K562 (cell line): Measurements from ENCODE around the gene KRT72. TPM values are rescaled to one million over a fixed set of nuclear protein-coding genes. Genes with fewer than 3 reads are reported as not detected.

ENCODE experiments used
- ATAC-seq: fragments of 200-7000 bp; cut with Tn5 transposase; 3 replicates; pipeline ENCODE4 v1.9.1; 2020; ENCODE audit warnings: moderate library complexity
- BruUV-seq: library from RNA; stranded (reverse); fragments of 400-500 nt; replicated peaks from 2 replicates; lab custom pipeline; 2021; lab: Mats Ljungman, UMichigan
- CTCF ChIA-PET: fragments of 300-600 bp; formaldehyde crosslinking; extraction: SDS; loops from one replicate; lab custom pipeline; 2021; ENCODE audit warnings: low intra/inter-chr PET ratio; lab: Yijun Ruan, JAX
- POLR2A ChIA-PET: fragments of 300-600, 350-650 bp; sonication (Branson Sonifier 250); formaldehyde crosslinking; extraction: SDS; loops from one replicate; lab custom pipeline; 2021; ENCODE audit warnings: antibody characterized with exemption, inconsistent platforms; lab: Yijun Ruan, JAX
- DNase-seq, 4 experiments: peaks; one replicate each; pipeline versions ENCODE4 v3.0.0 to v3.0.0-alpha.2; 2011 to 2018; ENCODE audit warnings: low spot score in 3 of 4, mixed read lengths in 3 of 4; ENCODE audit errors: extremely low read depth in 1 of 4
- FAIRE-seq: peaks from 2 replicates; lab custom pipeline; 2011; peaks lifted over from hg19 to GRCh38; lab: Jason Lieb, UNC
- H2AFZ ChIP-seq: 2 replicates; pipeline ENCODE4 v1.6.0; 2011; ENCODE audit warnings: low read depth, low read length, control low read depth, inconsistent platforms
- H3K27ac ChIP-seq: fragments of 200-600 bp; 3 replicates; pipeline ENCODE4 v1.8.0; 2011; ENCODE audit warnings: low read depth, mild to moderate bottlenecking, control low read depth, inconsistent platforms, low read length, moderate library complexity, mixed read lengths; ENCODE audit errors: extremely low read depth
- H3K27me3 ChIP-seq, 2 experiments: fragments of 300-600 bp in 1 of 2; 2 replicates in 1 of 2; 3 replicates in 1 of 2; pipeline versions ENCODE4 v1.6.0 to v1.8.0; 2011; ENCODE audit warnings: inconsistent platforms in 2 of 2, low read length in 2 of 2, mild to moderate bottlenecking in 1 of 2, mixed read lengths in 1 of 2, moderate library complexity in 1 of 2; ENCODE audit not compliant: control insufficient read depth in 2 of 2, insufficient read depth in 2 of 2
- H3K36me3 ChIP-seq: fragments of 300-600 bp; 3 replicates; pipeline ENCODE4 v1.8.0; 2011; ENCODE audit warnings: mild to moderate bottlenecking, low read length, inconsistent platforms; ENCODE audit not compliant: control insufficient read depth, insufficient read depth
- H3K4me1 ChIP-seq, 2 experiments: fragments of 200-600 bp in 1 of 2; replicated peaks in 1 of 2; 2 replicates in 1 of 2; 3 replicates in 1 of 2; pipeline versions ENCODE4 v1.5.1 to v1.8.0; 2011; ENCODE audit warnings: inconsistent platforms in 2 of 2, low read length in 2 of 2, mild to moderate bottlenecking in 1 of 2, mixed read lengths in 1 of 2, moderate library complexity in 1 of 2; ENCODE audit not compliant: control insufficient read depth in 2 of 2, insufficient read depth in 2 of 2
- H3K4me2 ChIP-seq: 2 replicates; pipeline ENCODE4 v1.6.1; 2011; ENCODE audit warnings: low read length, control low read depth, inconsistent platforms, mixed read lengths; ENCODE audit not compliant: insufficient read depth
- H3K4me3 ChIP-seq: fragments of 200-600 bp; sonication (generic), shearing (Covaris generic); 2 replicates; pipeline ENCODE4 v1.5.1; 2016; ENCODE audit warnings: control low read depth, inconsistent platforms
- H3K79me2 ChIP-seq: fragments of 200-600 bp; 3 replicates; pipeline ENCODE4 v1.8.0; 2011; ENCODE audit warnings: low read length, inconsistent platforms; ENCODE audit not compliant: control insufficient read depth, insufficient read depth
- H3K9ac ChIP-seq, 2 experiments: 2 replicates each; pipeline versions ENCODE4 v1.6.0 to v1.6.1; 2011; ENCODE audit warnings: low read depth in 2 of 2, low read length in 2 of 2, control low read depth in 1 of 2, inconsistent platforms in 1 of 2, mild to moderate bottlenecking in 1 of 2, mixed read lengths in 1 of 2; ENCODE audit not compliant: insufficient read depth in 1 of 2
- H3K9me1 ChIP-seq: one replicate; pipeline ENCODE4 v1.6.0; 2011; ENCODE audit warnings: inconsistent platforms, mild to moderate bottlenecking, low read length, moderate library complexity; ENCODE audit not compliant: control insufficient read depth, insufficient read depth
- H3K9me3 ChIP-seq: replicated peaks from 2 replicates; pipeline ENCODE4 v1.5.1; 2011; ENCODE audit warnings: low read depth, low read length, inconsistent platforms; ENCODE audit not compliant: control insufficient read depth, insufficient read depth
- H4K20me1 ChIP-seq: replicated peaks from 2 replicates; pipeline ENCODE4 v1.6.1; 2011; ENCODE audit warnings: low read length, inconsistent platforms, mixed read lengths; ENCODE audit not compliant: control insufficient read depth, insufficient read depth
- BRCA1 ChIP-seq, 2 experiments: fragments of 450-650 bp in 1 of 2; sonication (generic) in 1 of 2; formaldehyde crosslinking in 1 of 2; IDR thresholded peaks; 2 replicates each; pipeline versions ENCODE4 v1.5.0 to v1.6.1; 2017 to 2020; ENCODE audit warnings: mild to moderate bottlenecking in 1 of 2, missing genetic modification reagents in 1 of 2
- HCFC1 ChIP-seq: IDR thresholded peaks from 2 replicates; pipeline ENCODE4 v1.6.1; 2012; ENCODE audit warnings: low read depth, low read length, improper control_type of control experiment
- NFXL1 ChIP-seq: fragments of 450-650 bp; formaldehyde crosslinking; IDR thresholded peaks from 2 replicates; pipeline ENCODE4 v1.4.0; 2021; ENCODE audit warnings: mild to moderate bottlenecking
- POU5F1 ChIP-seq: fragments of 150-350 bp; IDR thresholded peaks from 2 replicates; pipeline ENCODE4 v1.6.1; 2014; ENCODE audit warnings: borderline replicate concordance, low read length, low read depth, mild to moderate bottlenecking; ENCODE audit not compliant: partially characterized antibody
- ZNF316 ChIP-seq: fragments of 450-650 bp; IDR thresholded peaks from 2 replicates; pipeline ENCODE4 v1.6.1; 2016
- WGBS: fragments of 100-300 bp; shearing (Covaris generic); methylation state at CpG from one replicate; pipeline ENCODE4 v1.1.6; 2016; ENCODE audit warnings: low coverage, mixed read lengths; ENCODE audit not compliant: insufficient coverage; ENCODE audit errors: missing lambda C conversion rate; 5-methylcytosine and 5-hydroxymethylcytosine counted together
- in situ Hi-C: fragments of 300-500 bp; cut with MboI; formaldehyde crosslinking; loops from 4 replicates; pipeline ENCODE4 v1.15.0; 2018; ENCODE audit warnings: inconsistent platforms, mixed read lengths
- intact Hi-C: fragments of 100-400 bp; cut with micrococcal nuclease; formaldehyde crosslinking; loops from 2 replicates; pipeline ENCODE4 v1.14.2; 2022
- polyA plus RNA-seq, 8 experiments: library from polyadenylated mRNA; depleted of rRNA in 4 of 8; stranded (reverse) in 5 of 8; unstranded in 3 of 8; fragments of >200 nt; fragmentation: Nextera tagmentation in 2 of 8; fragmentation: Illumina TruSeq in 1 of 8; extraction: Ambion mirVana in 2 of 8; extraction: Trizol in 1 of 8; gene quantifications; 2 replicates each; pipeline versions ENCODE4 v1.2.1 to v1.2.3, GENCODE V29; 2011 to 2014; ENCODE audit warnings: inconsistent platforms in 1 of 8, missing spikeins in 1 of 8
- total RNA-seq, 7 experiments: library from RNA; depleted of rRNA in 6 of 7; stranded (reverse); fragments of >200 nt in 6 of 7; fragmentation: Illumina TruSeq in 2 of 7; extraction: Trizol in 2 of 7; gene quantifications; 2 replicates each; pipeline versions ENCODE4 v1.2.1 to v1.2.3, GENCODE V29; 2011 to 2021; ENCODE audit warnings: low replicate concordance in 1 of 7
- TF ChIP-seq, protein P1 (sequence below), 2 experiments: fragments of 450-650 bp; IDR thresholded peaks; 2 replicates each; pipeline ENCODE4 v1.6.1; 2018; ENCODE audit warnings: mild to moderate bottlenecking in 2 of 2, low read depth in 1 of 2; ENCODE audit not compliant: partially characterized antibody in 2 of 2

KRT72 gene
- total and polyA plus RNA-seq, 9 of the 15 experiments (the other 6 are each of a cell fraction or from before 2014, with no cell fraction given), result not detected

DNA sequence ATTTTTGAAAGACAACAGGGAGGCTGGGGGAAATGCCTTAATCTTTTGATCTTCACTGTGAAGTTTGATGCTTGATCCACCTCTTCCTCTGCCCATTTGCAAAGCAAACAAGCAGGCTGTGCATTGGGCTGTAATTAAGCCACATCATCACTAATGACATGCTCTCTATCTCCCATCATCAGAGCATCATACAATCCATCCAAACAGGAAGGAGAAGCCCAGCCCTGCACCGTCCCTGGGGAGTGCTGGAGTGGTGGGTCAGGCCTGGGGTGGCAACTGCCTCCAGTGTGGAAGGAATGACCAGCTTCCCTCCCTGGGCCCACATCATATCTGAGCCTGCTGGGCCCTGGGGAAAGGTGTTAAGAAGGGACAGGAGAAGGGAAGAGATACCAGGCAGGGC lies 20.8 kb downstream of the KRT72 start:
- no peak for ATAC-seq
- no peak overlapping the region for H3K4me2 ChIP-seq
- no peak overlapping the region for H3K27ac ChIP-seq
- no peak overlapping the region for H2AFZ ChIP-seq
- H3K9me3 ChIP-seq, result no peaks in the 10 kb centered on the region
- FAIRE-seq, result no peak
- H3K36me3 ChIP-seq, result no peaks in the 10 kb centered on the region
- H3K27me3 ChIP-seq, result peaks cover 25 to 41% of the 10 kb centered on the region in 2 experiments; a peak in 4 of 5 replicates
- in situ Hi-C loops (loop anchor here (5.0 kb wide), 1 partner anchor 287 kb away; no protein-coding TSS in a partner anchor), intact Hi-C loops (loop anchor here (10.0 kb wide), 3 partner anchors 114 to 426 kb away; no protein-coding TSS in a partner anchor)
- H3K9me1 ChIP-seq, result no peaks in the 10 kb centered on the region
- no peak overlapping the region for H3K9ac ChIP-seq
- no peak for TF ChIP-seq ZNF316
- CTCF ChIA-PET, result interaction anchor here (4.5 kb wide), 1 partner anchor 299 kb away, joined by 49 read pairs; no protein-coding TSS in a partner anchor
- POLR2A ChIA-PET, result interaction anchor here (0.7 to 1.4 kb wide), 3 partner anchors 10 to 293 kb away, joined by 3 read pairs; no protein-coding TSS in a partner anchor
- no TSS peak for BruUV-seq
- H4K20me1 ChIP-seq, result peaks cover 5% of the 10 kb centered on the region
- H3K79me2 ChIP-seq, result no peaks in the 10 kb centered on the region
- H3K4me3 ChIP-seq, result no peak overlapping the region
- DNase-seq, result no peak
- WGBS, result 0% methylated on average over 1 of the region's 1 CpG
- no peaks in the 10 kb centered on the region for H3K4me1 ChIP-seq

GRCh38 chr12:52579468-52580465 lies 21.5 kb downstream of the KRT72 start:
- WGBS, result 0% methylated on average over 8 of the region's 10 CpGs
- no peaks in the 10 kb centered on the region for H3K4me1 ChIP-seq
- TF ChIP-seq, protein P1, sequence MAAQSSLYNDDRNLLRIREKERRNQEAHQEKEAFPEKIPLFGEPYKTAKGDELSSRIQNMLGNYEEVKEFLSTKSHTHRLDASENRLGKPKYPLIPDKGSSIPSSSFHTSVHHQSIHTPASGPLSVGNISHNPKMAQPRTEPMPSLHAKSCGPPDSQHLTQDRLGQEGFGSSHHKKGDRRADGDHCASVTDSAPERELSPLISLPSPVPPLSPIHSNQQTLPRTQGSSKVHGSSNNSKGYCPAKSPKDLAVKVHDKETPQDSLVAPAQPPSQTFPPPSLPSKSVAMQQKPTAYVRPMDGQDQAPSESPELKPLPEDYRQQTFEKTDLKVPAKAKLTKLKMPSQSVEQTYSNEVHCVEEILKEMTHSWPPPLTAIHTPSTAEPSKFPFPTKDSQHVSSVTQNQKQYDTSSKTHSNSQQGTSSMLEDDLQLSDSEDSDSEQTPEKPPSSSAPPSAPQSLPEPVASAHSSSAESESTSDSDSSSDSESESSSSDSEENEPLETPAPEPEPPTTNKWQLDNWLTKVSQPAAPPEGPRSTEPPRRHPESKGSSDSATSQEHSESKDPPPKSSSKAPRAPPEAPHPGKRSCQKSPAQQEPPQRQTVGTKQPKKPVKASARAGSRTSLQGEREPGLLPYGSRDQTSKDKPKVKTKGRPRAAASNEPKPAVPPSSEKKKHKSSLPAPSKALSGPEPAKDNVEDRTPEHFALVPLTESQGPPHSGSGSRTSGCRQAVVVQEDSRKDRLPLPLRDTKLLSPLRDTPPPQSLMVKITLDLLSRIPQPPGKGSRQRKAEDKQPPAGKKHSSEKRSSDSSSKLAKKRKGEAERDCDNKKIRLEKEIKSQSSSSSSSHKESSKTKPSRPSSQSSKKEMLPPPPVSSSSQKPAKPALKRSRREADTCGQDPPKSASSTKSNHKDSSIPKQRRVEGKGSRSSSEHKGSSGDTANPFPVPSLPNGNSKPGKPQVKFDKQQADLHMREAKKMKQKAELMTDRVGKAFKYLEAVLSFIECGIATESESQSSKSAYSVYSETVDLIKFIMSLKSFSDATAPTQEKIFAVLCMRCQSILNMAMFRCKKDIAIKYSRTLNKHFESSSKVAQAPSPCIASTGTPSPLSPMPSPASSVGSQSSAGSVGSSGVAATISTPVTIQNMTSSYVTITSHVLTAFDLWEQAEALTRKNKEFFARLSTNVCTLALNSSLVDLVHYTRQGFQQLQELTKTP (IDR thresholded peaks at IDR 0.05; ENCODE audit: low read depth in 1 of 2, partially characterized antibody in 2 of 2), result no peak
- TF ChIP-seq POU5F1, result no peak
- TF ChIP-seq NFXL1 (CRISPR knock-in tag), result no peak
- no peak for TF ChIP-seq BRCA1 (IDR thresholded peaks at IDR 0.05)
- TF ChIP-seq BRCA1 (CRISPR knock-in tag; IDR thresholded peaks at IDR 0.05), result no peak
- no peak for TF ChIP-seq HCFC1
- in situ Hi-C loops (loop anchor here (5.0 kb wide), 1 partner anchor 288 kb away; no protein-coding TSS in a partner anchor), intact Hi-C loops (loop anchor here (10.0 kb wide), 3 partner anchors 115 to 425 kb away; no protein-coding TSS in a partner anchor)
- no peak for FAIRE-seq
- no peak overlapping the region for H3K27ac ChIP-seq
- H3K9me1 ChIP-seq, result no peaks in the 10 kb centered on the region
- no peak overlapping the region for H3K4me2 ChIP-seq
- DNase-seq, result no peak
- H3K79me2 ChIP-seq, result no peaks in the 10 kb centered on the region
- no peak overlapping the region for H3K4me3 ChIP-seq
- ChIA-PET CTCF (no interaction called here), POLR2A (interaction anchor here (1.4 kb wide), 1 partner anchor 294 kb away, joined by 3 read pairs; no protein-coding TSS in a partner anchor)
- no peak for ATAC-seq
- no peaks in the 10 kb centered on the region for H3K9me3 ChIP-seq
- no peak overlapping the region for H3K9ac ChIP-seq
- no peak overlapping the region for H2AFZ ChIP-seq
- peaks cover 25 to 46% of the 10 kb centered on the region in 2 experiments; a peak in 4 of 5 replicates for H3K27me3 ChIP-seq
- BruUV-seq, result no TSS peak
- peaks cover 5% of the 10 kb centered on the region for H4K20me1 ChIP-seq
- H3K36me3 ChIP-seq, result no peaks in the 10 kb centered on the region
